K562 (cell line): ENCODE results near the gene CRKL. TPM values are rescaled to one million over a fixed set of nuclear protein-coding genes. Genes with fewer than 3 reads are reported as not detected.

Experiments used
- ATAC-seq: fragments of 200-7000 bp; cut with Tn5 transposase; 3 replicates; pipeline ENCODE4 v1.9.1; 2020; ENCODE audit warnings: moderate library complexity
- BruUV-seq: library from RNA; stranded (reverse); fragments of 400-500 nt; replicated peaks from 2 replicates; lab custom pipeline; 2021; lab: Mats Ljungman, UMichigan
- CTCF ChIA-PET: fragments of 300-600 bp; formaldehyde crosslinking; extraction: SDS; loops from one replicate; lab custom pipeline; 2021; ENCODE audit warnings: low intra/inter-chr PET ratio; lab: Yijun Ruan, JAX
- POLR2A ChIA-PET: fragments of 300-600, 350-650 bp; sonication (Branson Sonifier 250); formaldehyde crosslinking; extraction: SDS; loops from one replicate; lab custom pipeline; 2021; ENCODE audit warnings: antibody characterized with exemption, inconsistent platforms; lab: Yijun Ruan, JAX
- DNase-seq, 4 experiments: peaks; one replicate each; pipeline versions ENCODE4 v3.0.0 to v3.0.0-alpha.2; 2011 to 2018; ENCODE audit warnings: low spot score in 3 of 4, mixed read lengths in 3 of 4; ENCODE audit errors: extremely low read depth in 1 of 4
- FAIRE-seq: peaks from 2 replicates; lab custom pipeline; 2011; peaks lifted over from hg19 to GRCh38; lab: Jason Lieb, UNC
- H2AFZ ChIP-seq: 2 replicates; pipeline ENCODE4 v1.6.0; 2011; ENCODE audit warnings: low read depth, low read length, control low read depth, inconsistent platforms
- H3K27ac ChIP-seq: fragments of 200-600 bp; 3 replicates; pipeline ENCODE4 v1.8.0; 2011; ENCODE audit warnings: low read depth, mild to moderate bottlenecking, control low read depth, inconsistent platforms, low read length, moderate library complexity, mixed read lengths; ENCODE audit errors: extremely low read depth
- H3K27me3 ChIP-seq, 2 experiments: fragments of 300-600 bp in 1 of 2; 2 replicates in 1 of 2; 3 replicates in 1 of 2; pipeline versions ENCODE4 v1.6.0 to v1.8.0; 2011; ENCODE audit warnings: inconsistent platforms in 2 of 2, low read length in 2 of 2, mild to moderate bottlenecking in 1 of 2, mixed read lengths in 1 of 2, moderate library complexity in 1 of 2; ENCODE audit not compliant: control insufficient read depth in 2 of 2, insufficient read depth in 2 of 2
- H3K36me3 ChIP-seq: fragments of 300-600 bp; 3 replicates; pipeline ENCODE4 v1.8.0; 2011; ENCODE audit warnings: mild to moderate bottlenecking, low read length, inconsistent platforms; ENCODE audit not compliant: control insufficient read depth, insufficient read depth
- H3K4me1 ChIP-seq, 2 experiments: fragments of 200-600 bp in 1 of 2; replicated peaks in 1 of 2; 2 replicates in 1 of 2; 3 replicates in 1 of 2; pipeline versions ENCODE4 v1.5.1 to v1.8.0; 2011; ENCODE audit warnings: inconsistent platforms in 2 of 2, low read length in 2 of 2, mild to moderate bottlenecking in 1 of 2, mixed read lengths in 1 of 2, moderate library complexity in 1 of 2; ENCODE audit not compliant: control insufficient read depth in 2 of 2, insufficient read depth in 2 of 2
- H3K4me2 ChIP-seq: 2 replicates; pipeline ENCODE4 v1.6.1; 2011; ENCODE audit warnings: low read length, control low read depth, inconsistent platforms, mixed read lengths; ENCODE audit not compliant: insufficient read depth
- H3K4me3 ChIP-seq: fragments of 200-600 bp; sonication (generic), shearing (Covaris generic); 2 replicates; pipeline ENCODE4 v1.5.1; 2016; ENCODE audit warnings: control low read depth, inconsistent platforms
- H3K79me2 ChIP-seq: fragments of 200-600 bp; 3 replicates; pipeline ENCODE4 v1.8.0; 2011; ENCODE audit warnings: low read length, inconsistent platforms; ENCODE audit not compliant: control insufficient read depth, insufficient read depth
- H3K9ac ChIP-seq, 2 experiments: 2 replicates each; pipeline versions ENCODE4 v1.6.0 to v1.6.1; 2011; ENCODE audit warnings: low read depth in 2 of 2, low read length in 2 of 2, control low read depth in 1 of 2, inconsistent platforms in 1 of 2, mild to moderate bottlenecking in 1 of 2, mixed read lengths in 1 of 2; ENCODE audit not compliant: insufficient read depth in 1 of 2
- H3K9me1 ChIP-seq: one replicate; pipeline ENCODE4 v1.6.0; 2011; ENCODE audit warnings: inconsistent platforms, mild to moderate bottlenecking, low read length, moderate library complexity; ENCODE audit not compliant: control insufficient read depth, insufficient read depth
- H3K9me3 ChIP-seq: replicated peaks from 2 replicates; pipeline ENCODE4 v1.5.1; 2011; ENCODE audit warnings: low read depth, low read length, inconsistent platforms; ENCODE audit not compliant: control insufficient read depth, insufficient read depth
- H4K20me1 ChIP-seq: replicated peaks from 2 replicates; pipeline ENCODE4 v1.6.1; 2011; ENCODE audit warnings: low read length, inconsistent platforms, mixed read lengths; ENCODE audit not compliant: control insufficient read depth, insufficient read depth
- HNRNPL ChIP-seq: fragments of 200-400 bp; formaldehyde crosslinking; IDR thresholded peaks from 2 replicates; pipeline ENCODE4 v1.6.1; 2017; ENCODE audit warnings: low read depth, mild to moderate bottlenecking, low read length
- KDM2B ChIP-seq: fragments of 250-450 bp; sonication (Bioruptor Pico); IDR thresholded peaks from 2 replicates; pipeline ENCODE4 v1.8.0; 2021; ENCODE audit warnings: mild to moderate bottlenecking, moderate library complexity
- KHSRP ChIP-seq: fragments of 450-650 bp; IDR thresholded peaks from 2 replicates; pipeline ENCODE4 v1.6.1; 2017
- MEF2D ChIP-seq: conservative IDR thresholded peaks from 2 replicates; pipeline ENCODE4 v1.6.1; 2016; ENCODE audit warnings: low read depth, missing genetic modification characterization, missing compliant biosample characterization
- NUFIP1 ChIP-seq: fragments of 450-650 bp; IDR thresholded peaks from 2 replicates; pipeline ENCODE4 v1.6.1; 2018; ENCODE audit not compliant: partially characterized antibody
- PCBP2 ChIP-seq: fragments of 200-400 bp; formaldehyde crosslinking; IDR thresholded peaks from 2 replicates; pipeline ENCODE4 v1.6.1; 2018; ENCODE audit warnings: low read length, low read depth, mild to moderate bottlenecking, moderate library complexity; ENCODE audit not compliant: poor library complexity, severe bottlenecking
- POLR2A ChIP-seq: fragments of 450-650 bp; conservative IDR thresholded peaks from 2 replicates; pipeline ENCODE4 v1.6.1; 2016
- POLR2AphosphoS2 ChIP-seq: IDR thresholded peaks from 2 replicates; pipeline ENCODE4 v1.6.1; 2012; ENCODE audit warnings: low read length, improper control_type of control experiment
- SIRT6 ChIP-seq: IDR thresholded peaks from one replicate; pipeline ENCODE4 v1.6.1; 2012; ENCODE audit warnings: low read depth, mild to moderate bottlenecking, control low read depth, inconsistent platforms, low read length, moderate library complexity
- XRCC4 ChIP-seq: IDR thresholded peaks from one replicate; pipeline ENCODE4 v1.6.1; 2011; ENCODE audit not compliant: insufficient read depth, insufficient read length; ENCODE audit errors: extremely low read depth
- WGBS: fragments of 100-300 bp; shearing (Covaris generic); methylation state at CpG from one replicate; pipeline ENCODE4 v1.1.6; 2016; ENCODE audit warnings: low coverage, mixed read lengths; ENCODE audit not compliant: insufficient coverage; ENCODE audit errors: missing lambda C conversion rate; 5-methylcytosine and 5-hydroxymethylcytosine counted together
- in situ Hi-C: fragments of 300-500 bp; cut with MboI; formaldehyde crosslinking; loops from 4 replicates; pipeline ENCODE4 v1.15.0; 2018; ENCODE audit warnings: inconsistent platforms, mixed read lengths
- intact Hi-C: fragments of 100-400 bp; cut with micrococcal nuclease; formaldehyde crosslinking; loops from 2 replicates; pipeline ENCODE4 v1.14.2; 2022
- polyA plus RNA-seq, 8 experiments: library from polyadenylated mRNA; depleted of rRNA in 4 of 8; stranded (reverse) in 5 of 8; unstranded in 3 of 8; fragments of >200 nt; fragmentation: Nextera tagmentation in 2 of 8; fragmentation: Illumina TruSeq in 1 of 8; extraction: Ambion mirVana in 2 of 8; extraction: Trizol in 1 of 8; gene quantifications; 2 replicates each; pipeline versions ENCODE4 v1.2.1 to v1.2.3, GENCODE V29; 2011 to 2014; ENCODE audit warnings: inconsistent platforms in 1 of 8, missing spikeins in 1 of 8
- total RNA-seq, 7 experiments: library from RNA; depleted of rRNA in 6 of 7; stranded (reverse); fragments of >200 nt in 6 of 7; fragmentation: Illumina TruSeq in 2 of 7; extraction: Trizol in 2 of 7; gene quantifications; 2 replicates each; pipeline versions ENCODE4 v1.2.1 to v1.2.3, GENCODE V29; 2011 to 2021; ENCODE audit warnings: low replicate concordance in 1 of 7
- TF ChIP-seq, protein P1 (sequence below): fragments of 250-450 bp; sonication (Bioruptor Pico); IDR thresholded peaks from 2 replicates; pipeline ENCODE4 v1.5.0; 2021
- TF ChIP-seq, protein P2 (sequence below): fragments of 450-650 bp; IDR thresholded peaks from 2 replicates; pipeline ENCODE4 v1.6.1; 2016; ENCODE audit warnings: low read depth
- TF ChIP-seq, protein P3 (sequence below): sonication (generic); formaldehyde crosslinking; IDR thresholded peaks from 2 replicates; pipeline ENCODE4 v1.8.0; 2022; ENCODE audit warnings: mild to moderate bottlenecking, missing genetic modification reagents

Gene CRKL
- total and polyA plus RNA-seq, 9 of the 15 experiments (the other 6 are each of a cell fraction or from before 2014, with no cell fraction given): 100 to 263 (median 124) TPM

DNA sequence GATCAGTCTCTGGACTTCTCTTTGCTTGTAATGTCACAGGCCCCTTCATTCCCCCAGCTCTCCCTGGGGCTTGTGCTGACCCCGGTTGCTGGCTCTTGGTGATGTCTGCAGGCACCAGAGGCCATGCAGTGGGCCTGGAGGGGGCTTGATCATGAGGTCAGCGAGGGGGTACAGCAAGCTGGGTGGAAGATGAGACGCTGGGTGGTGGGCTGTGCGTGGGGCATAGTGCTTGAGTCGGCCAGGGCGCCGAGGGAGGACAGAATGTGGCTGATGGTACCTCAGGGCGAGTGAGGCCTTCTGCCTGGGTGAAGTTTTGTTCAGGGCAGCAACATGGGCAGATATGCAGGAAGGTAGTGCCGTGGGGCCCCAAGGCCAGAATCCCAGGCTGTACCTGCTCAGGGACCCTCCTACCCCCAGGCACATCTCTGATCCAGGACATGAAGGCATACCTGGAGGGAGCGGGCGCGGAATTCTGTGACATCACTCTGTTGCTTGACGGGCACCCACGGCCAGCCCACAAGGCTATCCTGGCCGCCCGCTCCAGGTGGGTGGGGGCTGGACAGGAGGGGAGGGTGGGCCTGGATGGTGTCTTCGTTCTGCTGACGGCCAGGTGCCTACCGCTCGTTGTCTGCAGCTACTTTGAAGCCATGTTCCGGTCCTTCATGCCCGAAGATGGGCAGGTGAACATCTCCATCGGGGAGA is 78.3 kb downstream of the CRKL start:
- intact Hi-C loops (no loop called here), in situ Hi-C loops (no loop called here)
- no peak for ATAC-seq
- FAIRE-seq: no peak
- H3K4me2 ChIP-seq: no peak overlapping the region
- peaks cover 6 to 86% of the 10 kb centered on the region in 2 experiments for H3K4me1 ChIP-seq
- peaks cover 100% of the 10 kb centered on the region for H3K36me3 ChIP-seq
- peak overlapping the region in 1 of 2 experiments; percentile 50; a peak in 1 of 4 replicates for H3K9ac ChIP-seq
- no peak overlapping the region for H2AFZ ChIP-seq
- 92% methylated on average over 23 of the region's 23 CpGs for WGBS
- H3K27ac ChIP-seq: no peak overlapping the region
- H3K9me3 ChIP-seq: no peaks in the 10 kb centered on the region
- no peaks in the 10 kb centered on the region for H3K27me3 ChIP-seq
- H3K9me1 ChIP-seq: peaks cover 3% of the 10 kb centered on the region
- H3K4me3 ChIP-seq: no peak overlapping the region
- POLR2A ChIA-PET: interaction anchor here (0.7 to 17.9 kb wide), 6 partner anchors 9 to 1894 kb away, joined by 3 to 451 read pairs (median 6); partner anchors contain the start of genes AIFM3, LZTR1, P2RX6 and SLC7A4
- no TSS peak for BruUV-seq
- H4K20me1 ChIP-seq: peaks cover 38% of the 10 kb centered on the region; the same call in 1 of the 2 replicates
- peaks cover 15% of the 10 kb centered on the region for H3K79me2 ChIP-seq
- CTCF ChIA-PET: no interaction called here
- no peak for DNase-seq
- TF ChIP-seq SIRT6: no peak
- no peak for TF ChIP-seq POLR2A
- no peak for TF ChIP-seq PCBP2
- no peak for TF ChIP-seq NUFIP1
- TF ChIP-seq, protein P1, sequence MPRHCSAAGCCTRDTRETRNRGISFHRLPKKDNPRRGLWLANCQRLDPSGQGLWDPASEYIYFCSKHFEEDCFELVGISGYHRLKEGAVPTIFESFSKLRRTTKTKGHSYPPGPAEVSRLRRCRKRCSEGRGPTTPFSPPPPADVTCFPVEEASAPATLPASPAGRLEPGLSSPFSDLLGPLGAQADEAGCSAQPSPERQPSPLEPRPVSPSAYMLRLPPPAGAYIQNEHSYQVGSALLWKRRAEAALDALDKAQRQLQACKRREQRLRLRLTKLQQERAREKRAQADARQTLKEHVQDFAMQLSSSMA (CRISPR knock-in tag): no peak
- TF ChIP-seq MEF2D (tag): no peak
- TF ChIP-seq POLR2AphosphoS2: 0 out of 2 replicates have a peak, but pooled peaks have one; percentile 21
- no peak for TF ChIP-seq KHSRP
- TF ChIP-seq HNRNPL: no peak
- TF ChIP-seq, protein P2, sequence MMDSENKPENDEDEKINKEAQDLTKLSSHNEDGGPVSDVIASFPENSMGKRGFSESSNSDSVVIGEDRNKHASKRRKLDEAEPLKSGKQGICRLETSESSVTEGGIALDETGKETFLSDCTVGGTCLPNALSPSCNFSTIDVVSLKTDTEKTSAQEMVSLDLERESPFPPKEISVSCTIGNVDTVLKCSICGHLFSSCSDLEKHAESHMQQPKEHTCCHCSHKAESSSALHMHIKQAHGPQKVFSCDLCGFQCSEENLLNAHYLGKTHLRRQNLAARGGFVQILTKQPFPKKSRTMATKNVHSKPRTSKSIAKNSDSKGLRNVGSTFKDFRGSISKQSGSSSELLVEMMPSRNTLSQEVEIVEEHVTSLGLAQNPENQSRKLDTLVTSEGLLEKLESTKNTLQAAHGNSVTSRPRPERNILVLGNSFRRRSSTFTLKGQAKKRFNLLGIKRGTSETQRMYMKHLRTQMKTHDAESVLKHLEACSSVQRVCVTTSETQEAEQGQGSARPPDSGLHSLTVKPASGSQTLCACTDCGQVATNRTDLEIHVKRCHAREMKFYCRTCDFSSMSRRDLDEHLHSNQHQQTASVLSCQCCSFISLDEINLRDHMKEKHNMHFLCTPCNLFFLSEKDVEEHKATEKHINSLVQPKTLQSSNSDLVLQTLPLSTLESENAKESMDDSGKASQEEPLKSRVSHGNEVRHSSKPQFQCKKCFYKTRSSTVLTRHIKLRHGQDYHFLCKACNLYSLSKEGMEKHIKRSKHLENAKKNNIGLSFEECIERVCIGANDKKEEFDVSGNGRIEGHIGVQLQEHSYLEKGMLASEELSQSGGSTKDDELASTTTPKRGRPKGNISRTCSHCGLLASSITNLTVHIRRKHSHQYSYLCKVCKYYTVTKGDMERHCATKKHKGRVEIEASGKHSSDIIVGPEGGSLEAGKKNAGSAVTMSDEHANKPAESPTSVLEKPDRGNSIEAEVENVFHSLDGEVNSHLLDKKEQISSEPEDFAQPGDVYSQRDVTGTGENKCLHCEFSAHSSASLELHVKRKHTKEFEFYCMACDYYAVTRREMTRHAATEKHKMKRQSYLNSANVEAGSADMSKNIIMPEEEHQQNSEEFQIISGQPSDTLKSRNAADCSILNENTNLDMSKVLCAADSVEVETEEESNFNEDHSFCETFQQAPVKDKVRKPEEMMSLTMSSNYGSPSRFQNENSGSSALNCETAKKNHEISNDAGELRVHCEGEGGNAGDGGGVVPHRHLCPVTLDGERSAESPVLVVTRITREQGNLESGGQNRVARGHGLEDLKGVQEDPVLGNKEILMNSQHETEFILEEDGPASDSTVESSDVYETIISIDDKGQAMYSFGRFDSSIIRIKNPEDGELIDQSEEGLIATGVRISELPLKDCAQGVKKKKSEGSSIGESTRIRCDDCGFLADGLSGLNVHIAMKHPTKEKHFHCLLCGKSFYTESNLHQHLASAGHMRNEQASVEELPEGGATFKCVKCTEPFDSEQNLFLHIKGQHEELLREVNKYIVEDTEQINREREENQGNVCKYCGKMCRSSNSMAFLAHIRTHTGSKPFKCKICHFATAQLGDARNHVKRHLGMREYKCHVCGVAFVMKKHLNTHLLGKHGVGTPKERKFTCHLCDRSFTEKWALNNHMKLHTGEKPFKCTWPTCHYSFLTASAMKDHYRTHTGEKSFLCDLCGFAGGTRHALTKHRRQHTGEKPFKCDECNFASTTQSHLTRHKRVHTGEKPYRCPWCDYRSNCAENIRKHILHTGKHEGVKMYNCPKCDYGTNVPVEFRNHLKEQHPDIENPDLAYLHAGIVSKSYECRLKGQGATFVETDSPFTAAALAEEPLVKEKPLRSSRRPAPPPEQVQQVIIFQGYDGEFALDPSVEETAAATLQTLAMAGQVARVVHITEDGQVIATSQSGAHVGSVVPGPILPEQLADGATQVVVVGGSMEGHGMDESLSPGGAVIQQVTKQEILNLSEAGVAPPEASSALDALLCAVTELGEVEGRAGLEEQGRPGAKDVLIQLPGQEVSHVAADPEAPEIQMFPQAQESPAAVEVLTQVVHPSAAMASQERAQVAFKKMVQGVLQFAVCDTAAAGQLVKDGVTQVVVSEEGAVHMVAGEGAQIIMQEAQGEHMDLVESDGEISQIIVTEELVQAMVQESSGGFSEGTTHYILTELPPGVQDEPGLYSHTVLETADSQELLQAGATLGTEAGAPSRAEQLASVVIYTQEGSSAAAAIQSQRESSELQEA: no peak
- TF ChIP-seq, protein P3, sequence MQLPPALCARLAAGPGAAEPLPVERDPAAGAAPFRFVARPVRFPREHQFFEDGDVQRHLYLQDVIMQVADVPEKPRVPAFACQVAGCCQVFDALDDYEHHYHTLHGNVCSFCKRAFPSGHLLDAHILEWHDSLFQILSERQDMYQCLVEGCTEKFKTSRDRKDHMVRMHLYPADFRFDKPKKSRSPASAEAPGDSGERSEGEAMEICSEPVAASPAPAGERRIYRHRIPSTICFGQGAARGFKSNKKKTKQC (CRISPR knock-in tag): no peak
- no peak for TF ChIP-seq XRCC4
- TF ChIP-seq KDM2B (CRISPR knock-in tag): peak; percentile 59; the same call in 1 of the 2 replicates
